Measurements from ENCODE around the gene PCP2. TPM values are rescaled to one million over a fixed set of nuclear protein-coding genes. Genes with fewer than 3 reads are reported as not detected.

The PCP2 gene
- total and polyA plus RNA-seq, 7 donors, result 0.20 TPM; not detected in 6

GRCh38 chr19:7612282-7613274 lies 20.9 kb downstream of the PCP2 start:
- intact Hi-C loops (cut with DNase I), result no loop called here
- H3K4me3 ChIP-seq, result no peak overlapping the region
- ATAC-seq (no peak), DNase-seq (no peak)
- H3K27me3 ChIP-seq (ENCODE audit: insufficient read depth in 3 of 3, low read length in 2 of 3), result no peaks in the 10 kb centered on the region
- 86 to 88% (median 87%) methylated on average over 72 to 81 of the region's 81 CpGs for WGBS, 3 donors
- no peaks in the 10 kb centered on the region for H3K9me3 ChIP-seq
- H3K27ac ChIP-seq, result no peak overlapping the region
- no peak for TF ChIP-seq CTCF (IDR thresholded peaks at IDR 0.05)
- no peaks in the 10 kb centered on the region for H3K4me1 ChIP-seq
- H3K36me3 ChIP-seq (ENCODE audit: insufficient read depth in 1 of 2, low read depth in 1 of 2), result no peaks in the 10 kb centered on the region

GRCh38 chr19:7611541-7612279 lies 21.8 kb downstream of the PCP2 start:
- H3K36me3 ChIP-seq (ENCODE audit: insufficient read depth in 1 of 2, low read depth in 1 of 2), result no peaks in the 10 kb centered on the region
- DNase-seq (no peak), ATAC-seq (no peak)
- no peak overlapping the region for H3K27ac ChIP-seq
- no peak for TF ChIP-seq CTCF (IDR thresholded peaks at IDR 0.05)
- WGBS, 3 donors, result 74 to 76% (median 74%) methylated on average over 35 to 41 of the region's 41 CpGs
- no peaks in the 10 kb centered on the region for H3K9me3 ChIP-seq
- H3K27me3 ChIP-seq (ENCODE audit: insufficient read depth in 3 of 3, low read length in 2 of 3), result peaks cover 0 to 1% (median 1%) of the 10 kb centered on the region in 3 donors
- H3K4me3 ChIP-seq, result no peak overlapping the region
- no peaks in the 10 kb centered on the region for H3K4me1 ChIP-seq
- intact Hi-C loops (cut with DNase I), result no loop called here

GRCh38 chr19:7610491-7611240 lies 22.9 kb downstream of the PCP2 start:
- Histone ChIP-seq H3K9me3 (no peaks in the 10 kb centered on the region), H3K4me3 (no peak overlapping the region), H3K36me3 (ENCODE audit: insufficient read depth in 1 of 2, low read depth in 1 of 2) (no peaks in the 10 kb centered on the region), H3K4me1 (no peaks in the 10 kb centered on the region), H3K27me3 (ENCODE audit: insufficient read depth in 3 of 3, low read length in 2 of 3) (peaks cover 0 to 5% (median 2%) of the 10 kb centered on the region in 3 donors), H3K27ac (no peak overlapping the region)
- 72 to 77% (median 77%) methylated on average over 31 of the region's 31 CpGs for WGBS, 3 donors
- DNase-seq, result no peak
- TF ChIP-seq CTCF (IDR thresholded peaks at IDR 0.05), result no peak
- intact Hi-C loops (cut with DNase I), result no loop called here
- no peak for ATAC-seq

- intact Hi-C loops (cut with DNase I), result no loop called here
- WGBS, 3 donors, result 81 to 83% (median 82%) methylated on average over 23 to 25 of the region's 25 CpGs
- H3K9me3 ChIP-seq, result no peaks in the 10 kb centered on the region
- no peak overlapping the region for H3K27ac ChIP-seq
- H3K4me1 ChIP-seq, result no peaks in the 10 kb centered on the region
- H3K4me3 ChIP-seq, result no peak overlapping the region
- H3K36me3 ChIP-seq (ENCODE audit: insufficient read depth in 1 of 2, low read depth in 1 of 2), result no peaks in the 10 kb centered on the region
- TF ChIP-seq CTCF (IDR thresholded peaks at IDR 0.05), result no peak
- ATAC-seq (no peak), DNase-seq (no peak)
- peaks cover 0 to 6% (median 2%) of the 10 kb centered on the region in 3 donors for H3K27me3 ChIP-seq (ENCODE audit: insufficient read depth in 3 of 3, low read length in 2 of 3)
These were observed 25.5 kb downstream of the PCP2 start for GRCh38 chr19:7607874-7608560.

Data from psoas muscle (tissue), 8 donors.